HG02642 (cell line): ENCODE measurements around the gene JAKMIP1.

Experiments used
- ATAC-seq: cut with Tn5 transposase; IDR thresholded peaks from one replicate; pipeline ENCODE4 v1.9.1; 2021; ENCODE audit warnings: mild to moderate bottlenecking; ENCODE audit not compliant: unreplicated experiment, poor library complexity

JAKMIP1 gene

GRCh38 chr4:6123116-6123515 lies 77.2 kb downstream of the JAKMIP1 start:
- ATAC-seq = no peak

- no peak for ATAC-seq
Measured at GRCh38 chr4:6122496-6122895, 77.9 kb downstream of the JAKMIP1 start.

GRCh38 chr4:6121941-6122340 lies 78.4 kb downstream of the JAKMIP1 start:
- no peak for ATAC-seq

- no peak for ATAC-seq
Measured at GRCh38 chr4:6121276-6121850, 79.0 kb downstream of the JAKMIP1 start.

DNA sequence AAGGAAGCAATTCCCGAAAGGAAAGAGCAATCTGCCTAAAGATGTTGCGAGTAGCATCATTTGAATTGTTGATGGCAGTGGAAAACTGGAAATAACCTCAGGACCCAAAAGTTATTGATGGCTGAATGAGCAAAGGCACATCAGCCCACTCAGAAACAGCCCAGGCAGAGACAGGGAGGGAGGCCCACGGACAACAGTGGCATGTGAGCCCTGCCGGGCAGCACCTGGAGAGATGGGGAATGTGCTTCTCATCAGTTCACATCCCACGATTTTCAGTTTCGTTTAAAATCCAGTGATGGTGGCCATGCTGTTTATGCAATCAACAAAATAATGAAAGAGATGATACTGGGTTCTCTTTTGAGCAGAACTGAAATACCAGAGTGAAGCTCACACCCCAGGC lies 80.0 kb downstream of the JAKMIP1 start:
- ATAC-seq = no peak

- no peak for ATAC-seq
Measured at GRCh38 chr4:6119507-6120020, 80.8 kb downstream of the JAKMIP1 start.

DNA sequence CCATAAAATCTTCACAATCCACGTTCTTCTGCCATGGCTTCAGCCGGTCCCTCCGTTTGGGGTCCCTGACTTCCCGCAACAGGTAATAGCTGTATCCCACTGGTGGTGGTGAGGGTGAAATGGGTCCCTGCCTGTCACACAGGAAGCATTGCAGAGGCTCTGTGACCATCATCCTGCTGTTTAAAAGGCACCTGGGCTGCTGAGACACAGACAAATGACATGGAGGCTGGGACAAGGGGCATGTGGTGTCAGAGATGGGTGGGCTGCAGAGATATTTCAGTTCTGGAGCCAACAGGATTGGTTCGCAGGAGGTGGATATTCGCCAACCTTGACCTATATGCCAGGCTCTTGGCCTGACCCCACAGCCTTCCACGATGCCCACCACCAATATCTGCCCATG lies 82.1 kb downstream of the JAKMIP1 start:
- no peak for ATAC-seq

GRCh38 chr4:6116696-6117285 lies 83.6 kb downstream of the JAKMIP1 start:
- no peak for ATAC-seq

DNA sequence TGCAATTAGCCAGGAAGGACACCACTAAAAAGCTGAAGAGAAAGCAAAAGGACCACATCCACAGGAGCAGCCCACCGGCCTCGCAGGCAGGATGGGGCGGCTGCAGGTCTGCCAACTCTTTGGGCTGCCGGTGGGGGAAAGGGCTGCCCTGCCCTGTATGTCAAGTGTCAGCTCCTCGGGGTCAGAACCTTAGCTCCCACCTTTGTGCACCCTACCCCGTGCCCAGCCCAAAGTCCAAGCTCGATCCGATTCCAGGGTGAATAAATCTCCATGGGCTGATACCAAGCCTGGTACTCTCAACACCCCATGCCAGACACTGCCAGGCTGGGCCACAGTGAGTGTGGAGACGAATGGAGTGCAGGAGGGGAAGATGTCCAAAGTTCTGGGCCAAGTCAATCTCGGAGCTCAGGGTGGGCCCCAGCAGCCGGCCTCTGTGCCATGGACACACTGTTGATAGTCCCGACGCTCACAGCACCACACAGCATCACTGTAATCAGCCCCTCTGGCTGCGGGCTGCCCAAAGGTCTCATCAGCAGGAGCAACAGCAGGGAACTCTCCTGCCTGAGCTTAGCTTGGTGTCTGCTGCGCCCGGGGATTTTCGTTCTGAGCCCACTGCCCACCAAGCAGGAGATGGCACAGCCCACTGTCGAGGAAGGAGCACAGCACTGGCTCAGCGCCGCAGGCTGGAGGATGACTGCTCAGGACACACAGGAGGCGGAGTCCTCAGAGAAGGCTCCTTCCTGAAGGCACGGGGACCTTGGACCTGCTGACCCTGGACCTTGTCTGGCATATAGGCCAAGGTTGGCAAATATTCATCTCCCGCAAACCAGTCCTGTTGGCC lies 84.4 kb downstream of the JAKMIP1 start:
- no peak for ATAC-seq

GRCh38 chr4:6115342-6115741 lies 85.0 kb downstream of the JAKMIP1 start:
- ATAC-seq = no peak

GRCh38 chr4:6114601-6115000 lies 85.7 kb downstream of the JAKMIP1 start:
- ATAC-seq = no peak

DNA sequence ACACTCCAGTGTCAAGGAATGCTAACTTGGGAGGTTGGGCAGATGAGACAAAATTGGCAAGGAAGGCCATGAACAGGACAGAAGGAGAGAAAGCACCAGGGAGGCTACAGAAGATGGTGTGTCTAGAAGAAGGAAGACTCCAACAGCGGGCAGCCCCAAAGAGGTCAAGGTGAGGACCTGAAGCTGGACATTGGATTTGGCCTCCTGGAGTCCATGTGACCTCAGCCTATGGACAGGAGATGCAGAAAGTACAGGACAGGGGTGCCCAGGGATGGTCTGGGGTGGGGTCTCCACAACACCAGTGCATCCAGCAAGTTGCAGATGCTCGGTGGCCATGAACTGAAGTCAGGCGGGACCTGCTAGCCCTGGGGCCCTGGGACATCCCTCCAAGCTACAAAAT lies 86.2 kb downstream of the JAKMIP1 start:
- no peak for ATAC-seq

DNA sequence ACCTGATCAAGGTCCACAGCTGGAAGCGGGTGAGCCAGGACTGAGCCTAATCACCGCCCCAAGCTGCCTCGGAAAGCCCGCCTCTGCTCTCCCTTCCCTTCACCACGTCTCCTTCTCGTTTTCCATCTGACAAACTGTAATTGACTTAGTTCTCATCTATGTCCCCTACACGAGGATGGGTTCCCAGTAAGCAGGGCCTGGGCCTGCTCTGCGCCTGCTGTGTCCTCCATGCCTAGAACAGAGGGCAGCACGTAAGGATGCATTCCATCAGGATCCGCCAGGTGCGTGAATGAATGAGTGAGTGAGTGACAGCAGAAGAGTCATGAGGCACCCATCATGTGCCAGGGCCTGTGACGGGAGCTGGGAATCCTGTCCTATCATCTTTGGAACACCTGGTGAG lies 86.7 kb downstream of the JAKMIP1 start:
- ATAC-seq = no peak

DNA sequence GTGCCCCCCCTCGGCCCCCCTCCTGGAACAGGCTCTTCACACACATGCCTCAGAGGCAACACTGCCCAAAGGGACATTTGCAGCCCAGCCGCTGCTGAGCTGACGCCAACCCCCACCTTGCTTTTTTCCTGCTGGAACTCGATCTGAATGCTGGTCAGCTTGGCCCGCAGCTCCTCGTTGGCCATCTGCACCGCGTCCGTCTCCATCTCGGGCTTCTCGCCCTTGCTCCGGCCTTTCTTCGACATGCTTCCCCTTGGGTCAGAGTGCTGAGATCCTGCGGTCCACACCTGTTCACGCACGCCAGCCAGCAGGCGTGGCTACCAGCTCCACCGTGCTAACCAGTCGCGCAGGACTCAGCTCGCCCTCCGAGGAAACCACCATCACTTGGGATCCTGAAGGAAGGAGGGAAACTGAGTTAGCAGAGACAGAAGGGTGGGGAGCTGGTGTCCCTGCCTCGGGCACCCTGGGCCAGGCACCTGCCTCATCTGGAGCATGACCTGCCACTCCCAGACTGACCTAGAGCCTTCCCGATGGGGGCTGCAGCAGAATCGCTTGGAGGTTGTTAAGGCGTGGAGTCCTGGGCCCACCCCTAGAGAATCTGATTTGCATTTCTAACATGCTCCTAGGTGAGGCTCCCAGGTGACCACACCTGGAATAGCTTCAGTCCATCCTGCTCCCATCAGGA lies 87.6 kb downstream of the JAKMIP1 start:
- ATAC-seq = no peak

DNA sequence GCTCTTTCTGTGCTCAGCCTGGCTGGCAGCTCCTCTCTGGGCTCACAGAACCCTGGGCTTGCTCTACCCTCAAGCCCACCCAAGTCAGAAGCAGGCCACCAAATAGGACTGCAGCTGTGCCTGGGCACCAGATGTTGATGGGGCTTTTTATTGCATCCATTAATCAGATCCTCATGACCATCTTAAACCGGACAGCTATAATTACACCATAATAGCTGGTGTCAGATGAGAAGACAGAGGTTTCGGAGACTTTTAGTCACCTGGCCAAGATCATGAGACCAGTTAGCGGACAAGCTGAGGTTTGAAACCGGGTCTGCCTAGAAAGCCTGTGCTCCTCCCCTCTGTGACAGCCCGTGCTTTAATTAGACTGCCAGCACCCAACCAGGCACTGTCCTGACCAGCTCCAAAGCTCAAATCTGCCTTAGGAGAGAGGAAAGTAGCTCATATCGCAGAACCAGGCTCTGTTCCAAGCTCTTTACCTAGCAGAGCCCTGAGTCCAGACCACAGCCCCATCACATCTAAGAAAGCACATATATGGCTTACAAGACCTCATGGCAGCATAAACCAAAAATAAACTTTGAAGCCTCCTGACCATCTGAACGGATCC lies 88.9 kb downstream of the JAKMIP1 start:
- no peak for ATAC-seq

DNA sequence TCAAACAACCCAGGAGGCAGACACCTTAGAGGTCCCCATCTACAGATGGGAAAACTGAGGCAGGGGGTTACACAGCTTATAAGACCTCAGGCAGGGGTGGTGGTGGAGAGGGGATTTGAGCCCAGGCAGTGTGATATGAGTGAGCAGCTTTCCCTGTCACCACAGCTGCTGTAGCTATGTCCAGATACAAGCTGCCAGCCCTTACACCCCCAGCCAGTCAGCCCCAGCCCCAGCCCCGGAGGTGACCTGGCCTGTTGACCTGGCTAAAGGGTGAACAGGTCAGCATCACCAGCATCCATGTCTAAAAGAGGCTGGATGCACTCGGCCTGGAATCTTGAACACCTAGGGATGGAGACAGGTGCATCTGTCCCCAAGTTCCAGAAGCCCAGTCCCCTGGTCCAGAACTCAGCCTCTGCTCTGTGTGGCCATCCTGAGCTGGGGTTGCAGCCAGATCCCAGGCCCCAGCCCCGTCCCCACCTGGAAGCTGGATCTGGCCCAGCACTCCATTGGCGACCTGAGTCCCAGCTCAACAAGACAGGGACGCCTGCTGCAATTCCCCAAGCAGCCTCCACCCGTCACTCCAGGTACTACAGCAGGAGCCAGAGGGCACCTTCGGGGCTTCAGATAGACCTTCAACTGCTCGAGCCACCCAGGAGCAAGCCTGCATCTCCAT lies 89.5 kb downstream of the JAKMIP1 start:
- no peak for ATAC-seq

DNA sequence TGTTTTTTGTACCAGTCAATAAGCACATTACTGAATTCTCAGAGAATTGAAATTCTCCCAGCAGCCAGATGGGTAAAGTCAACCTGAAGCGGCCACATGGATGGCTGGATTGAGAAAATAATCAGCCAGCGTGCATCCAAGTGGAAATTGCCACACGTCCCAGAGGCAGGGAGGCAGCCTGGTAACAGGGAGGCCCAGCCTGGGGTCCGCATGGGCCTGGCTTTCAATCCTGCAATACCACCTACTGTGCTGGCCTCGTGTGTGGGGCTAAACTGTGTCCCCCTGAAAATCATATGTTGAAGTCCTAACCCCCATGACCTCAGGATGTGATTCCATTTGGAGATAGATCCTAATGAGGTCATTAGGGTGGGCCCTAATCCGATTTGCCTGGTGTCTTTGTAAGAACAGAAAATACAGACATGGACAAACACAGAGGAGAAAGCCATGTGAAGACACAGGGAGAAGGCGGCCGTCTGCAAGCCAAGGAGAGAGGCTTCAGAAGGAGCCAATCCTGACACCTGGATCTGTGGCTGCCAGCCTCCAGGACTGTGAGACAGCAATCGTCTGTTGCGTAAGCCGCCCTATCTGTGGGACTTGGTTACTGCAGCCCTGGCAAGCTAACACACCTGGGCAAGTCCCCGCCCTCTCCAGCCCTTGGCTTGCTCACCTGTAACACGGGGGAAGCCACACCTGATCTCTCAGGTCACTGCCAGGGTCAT lies 90.3 kb downstream of the JAKMIP1 start:
- no peak for ATAC-seq

GRCh38 chr4:6107886-6108285 lies 92.5 kb downstream of the JAKMIP1 start:
- no peak for ATAC-seq

DNA sequence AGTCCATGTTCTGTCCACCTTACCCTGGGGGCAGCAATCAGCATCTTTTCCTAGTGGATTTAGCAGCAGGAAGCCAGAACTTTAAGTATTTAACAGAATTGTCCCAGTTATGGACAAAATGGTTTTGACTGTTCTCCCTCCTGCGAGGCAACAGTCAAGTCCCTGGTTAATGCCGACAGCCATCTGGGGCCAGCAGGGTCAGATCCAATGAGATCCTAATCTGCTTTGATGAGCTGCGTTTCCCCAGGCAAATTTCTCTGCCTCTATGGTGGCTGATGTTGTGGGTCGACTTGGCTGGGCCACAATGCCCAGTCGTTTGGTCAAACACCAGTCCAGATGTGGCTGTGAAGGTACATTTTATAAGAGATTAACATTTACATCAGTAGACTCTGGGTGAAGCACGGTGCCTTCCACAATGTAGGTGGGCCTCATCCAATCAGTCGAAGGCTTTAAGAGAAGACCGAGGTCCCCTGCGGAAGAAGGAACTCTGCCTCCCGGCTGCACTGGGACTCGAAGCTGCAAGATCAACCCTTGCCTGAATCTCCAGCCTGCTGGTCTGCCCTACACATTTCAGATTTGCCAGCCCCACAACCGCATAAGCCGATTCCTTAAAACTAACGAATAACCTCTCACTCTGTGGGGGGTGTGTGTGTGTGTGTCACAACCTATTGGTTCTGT lies 93.1 kb downstream of the JAKMIP1 start:
- ATAC-seq = no peak
